Endodermal cell (in vitro differentiated cells): Measurements from ENCODE around the gene ZNF546. TPM values are rescaled to one million over a fixed set of nuclear protein-coding genes. Genes with fewer than 3 reads are reported as not detected.

ENCODE experiments used
- DNase-seq: peaks from one replicate; pipeline ENCODE4 v3.0.0-alpha.2; 2017
- H3K27ac ChIP-seq: 2 replicates; pipeline ENCODE4 v1.5.1; 2013; ENCODE audit warnings: mild to moderate bottlenecking, low read depth, low read length, moderate library complexity
- H3K27me3 ChIP-seq: 2 replicates; pipeline ENCODE4 v1.6.1; 2013; ENCODE audit warnings: mild to moderate bottlenecking, low read length, moderate library complexity; ENCODE audit not compliant: insufficient read depth, control insufficient read depth, poor library complexity, severe bottlenecking
- H3K36me3 ChIP-seq: 2 replicates; pipeline ENCODE4 v1.7.0; 2013; ENCODE audit warnings: mild to moderate bottlenecking, low read length, moderate library complexity; ENCODE audit not compliant: control insufficient read depth, insufficient read depth
- H3K4me1 ChIP-seq: one replicate; pipeline ENCODE4 v1.7.0; 2013; ENCODE audit warnings: low read length; ENCODE audit not compliant: control insufficient read depth, insufficient read depth
- H3K4me3 ChIP-seq: 2 replicates; pipeline ENCODE4 v1.5.1; 2013; ENCODE audit warnings: mild to moderate bottlenecking, low read length, moderate library complexity
- H3K9ac ChIP-seq: 2 replicates; pipeline ENCODE4 v1.6.1; 2013; ENCODE audit warnings: mild to moderate bottlenecking, low read length, moderate library complexity; ENCODE audit not compliant: poor library complexity, severe bottlenecking; ENCODE audit errors: extremely low read depth
- H3K9me3 ChIP-seq: 2 replicates; pipeline ENCODE4 v1.6.1; 2013; ENCODE audit warnings: mild to moderate bottlenecking, low read length, moderate library complexity; ENCODE audit not compliant: control insufficient read depth
- H3K27ac Mint-ChIP-seq: 2 replicates; pipeline ENCODE4 v1.8.0; 2020; ENCODE audit warnings: mixed read lengths
- H3K27me3 Mint-ChIP-seq: 2 replicates; pipeline ENCODE4 v1.8.0; 2021; ENCODE audit warnings: mild to moderate bottlenecking, mixed read lengths; ENCODE audit not compliant: insufficient read depth
- H3K36me3 Mint-ChIP-seq: 2 replicates; pipeline ENCODE4 v1.8.0; 2020; ENCODE audit warnings: low read depth, mixed read lengths
- H3K4me1 Mint-ChIP-seq: 2 replicates; pipeline ENCODE4 v1.8.0; 2020; ENCODE audit warnings: mixed read lengths
- H3K4me3 Mint-ChIP-seq: 2 replicates; pipeline ENCODE4 v1.8.0; 2020; ENCODE audit warnings: mild to moderate bottlenecking, moderate library complexity, mixed read lengths
- H3K9me3 Mint-ChIP-seq: 2 replicates; pipeline ENCODE4 v1.8.0; 2020; ENCODE audit warnings: mild to moderate bottlenecking, mixed read lengths
- CTCF ChIP-seq: fragments of 200-600 bp; sonication (generic); conservative IDR thresholded peaks from 2 replicates; pipeline ENCODE4 v1.5.0; 2021; ENCODE audit warnings: antibody characterized with exemption, mild to moderate bottlenecking
- WGBS, 2 experiments: methylation state at CpG; one replicate each; pipeline versions ENCODE4 v1.1.5 to v1.1.7; 2013; ENCODE audit warnings: missing lambda C conversion rate in 2 of 2, mixed read lengths in 1 of 2; ENCODE audit not compliant: insufficient coverage in 1 of 2, insufficient read length in 1 of 2; 5-methylcytosine and 5-hydroxymethylcytosine counted together
- total RNA-seq, 2 donors: library from RNA; stranded (reverse); fragmentation: NEBNext Ultra II Directional in 1 of 2; extraction: Animal tissue kit (Norgen Biotek cat#: 25700) in 1 of 2; gene quantifications; 2 replicates in 1 of 2; 3 replicates in 1 of 2; pipeline ENCODE4 v1.2.1, GENCODE V29; 2021

Gene ZNF546
- total RNA-seq, 2 donors from 2014 or later: 2.5 to 4.6 TPM

DNA sequence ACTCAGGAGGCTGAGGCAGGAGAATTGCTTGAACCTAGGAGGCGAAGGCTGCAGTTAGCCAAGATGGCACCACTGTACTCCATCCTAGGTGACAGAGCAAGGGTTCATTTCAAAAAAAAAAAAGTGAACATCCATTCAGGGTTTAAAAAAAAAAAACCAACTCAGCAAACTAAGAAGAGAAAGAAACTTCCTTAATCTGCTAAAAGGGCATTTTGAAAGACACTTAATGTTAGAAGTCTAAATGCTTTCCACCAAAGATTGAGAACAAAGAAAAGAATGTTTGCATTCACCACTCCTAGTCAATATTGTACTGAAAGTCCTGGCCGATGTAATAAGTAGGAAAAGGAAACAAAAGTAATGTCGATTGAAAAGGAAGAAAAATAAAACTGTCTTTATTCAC is 33.0 kb upstream of the ZNF546 start:
- Mint-ChIP-seq H3K27ac (no peak overlapping the region), H3K9me3 (no peaks in the 10 kb centered on the region), H3K36me3 (no peaks in the 10 kb centered on the region), H3K4me1 (peaks cover 15% of the 10 kb centered on the region), H3K27me3 (peaks cover 11% of the 10 kb centered on the region), H3K4me3 (no peak overlapping the region)
- H3K9me3 ChIP-seq: no peaks in the 10 kb centered on the region
- no peak overlapping the region for H3K27ac ChIP-seq
- 75 to 88% methylated on average over 1 to 2 of the region's 3 CpGs for WGBS, 2 experiments
- DNase-seq: no peak
- H3K9ac ChIP-seq: no peak overlapping the region
- H3K4me3 ChIP-seq: no peak overlapping the region
- no peaks in the 10 kb centered on the region for H3K36me3 ChIP-seq
- no peak for TF ChIP-seq CTCF
- no peaks in the 10 kb centered on the region for H3K4me1 ChIP-seq
- H3K27me3 ChIP-seq: no peaks in the 10 kb centered on the region

DNA sequence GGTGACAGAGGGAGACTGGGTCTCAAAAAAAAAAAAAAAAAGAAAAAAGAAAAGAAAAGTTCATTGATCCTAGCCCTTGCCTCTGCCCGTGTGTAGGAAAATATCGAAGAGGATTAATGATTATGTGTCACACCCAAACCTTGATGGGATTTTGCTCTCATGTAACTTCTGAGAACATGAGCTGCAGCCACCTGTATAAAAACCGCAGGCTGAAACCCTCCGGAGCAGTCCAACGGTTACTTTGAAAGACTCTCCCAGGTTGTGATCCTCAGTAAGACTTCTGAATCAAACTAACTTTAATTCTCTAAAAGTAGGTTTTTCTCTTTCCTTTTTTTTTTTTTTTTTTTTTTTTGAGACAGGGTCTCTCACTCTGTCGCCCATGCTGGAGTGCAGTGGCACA is 30.2 kb upstream of the ZNF546 start:
- no peaks in the 10 kb centered on the region for H3K4me1 ChIP-seq
- no peak overlapping the region for H3K9ac ChIP-seq
- 90 to 96% methylated on average over 2 to 6 of the region's 6 CpGs for WGBS, 2 experiments
- peaks cover 5% of the 10 kb centered on the region for H3K36me3 Mint-ChIP-seq
- DNase-seq: no peak
- H3K27ac ChIP-seq: no peak overlapping the region
- H3K27me3 Mint-ChIP-seq: no peaks in the 10 kb centered on the region
- no peaks in the 10 kb centered on the region for H3K27me3 ChIP-seq
- no peak overlapping the region for H3K4me3 ChIP-seq
- H3K4me3 Mint-ChIP-seq: no peak overlapping the region
- no peak overlapping the region for H3K27ac Mint-ChIP-seq
- H3K9me3 Mint-ChIP-seq: no peaks in the 10 kb centered on the region
- H3K36me3 ChIP-seq: no peaks in the 10 kb centered on the region
- H3K4me1 Mint-ChIP-seq: peaks cover 6% of the 10 kb centered on the region
- no peaks in the 10 kb centered on the region for H3K9me3 ChIP-seq
- no peak for TF ChIP-seq CTCF

GRCh38 chr19:39967561-39967960 is 29.3 kb upstream of the ZNF546 start:
- H3K36me3 ChIP-seq: peaks cover 5% of the 10 kb centered on the region
- Mint-ChIP-seq H3K4me3 (no peak overlapping the region), H3K36me3 (peaks cover 14% of the 10 kb centered on the region), H3K27me3 (no peaks in the 10 kb centered on the region), H3K4me1 (peaks cover 12% of the 10 kb centered on the region), H3K27ac (no peak overlapping the region), H3K9me3 (no peaks in the 10 kb centered on the region)
- no peak for TF ChIP-seq CTCF
- DNase-seq: no peak
- no peak overlapping the region for H3K9ac ChIP-seq
- H3K9me3 ChIP-seq: no peaks in the 10 kb centered on the region
- H3K27ac ChIP-seq: no peak overlapping the region
- WGBS, 2 experiments: 91% methylated on average over 8 to 9 of the region's 9 CpGs
- H3K4me1 ChIP-seq: no peaks in the 10 kb centered on the region
- H3K27me3 ChIP-seq: no peaks in the 10 kb centered on the region
- no peak overlapping the region for H3K4me3 ChIP-seq
